Neural cell (in vitro differentiated cells): ENCODE results near the gene KCNE1.
"Not testable (repeated sequence)": the region's sequence is repeated elsewhere in the genome, so short reads cannot be mapped to it uniquely, and the experiment has no call there.

Experiments used
- CTCF ChIP-seq: fragments of 450-650 bp; IDR thresholded peaks from 2 replicates; pipeline ENCODE4 v1.5.1; 2014; ENCODE audit warnings: antibody characterized with exemption, mild to moderate bottlenecking, moderate library complexity; ENCODE audit not compliant: poor library complexity, severe bottlenecking
- EP300 ChIP-seq: fragments of 450-650 bp; conservative IDR thresholded peaks from 2 replicates; pipeline ENCODE4 v1.6.1; 2014; ENCODE audit warnings: antibody characterized with exemption, mild to moderate bottlenecking, moderate library complexity; ENCODE audit not compliant: poor library complexity, severe bottlenecking
- EZH2 ChIP-seq: fragments of 200-600, 300-800 bp; shearing (Covaris generic), sonication (generic); IDR thresholded peaks from 2 replicates; pipeline ENCODE4 v1.6.1; 2014; ENCODE audit warnings: antibody characterized with exemption, low read length, borderline replicate concordance, mild to moderate bottlenecking; ENCODE audit not compliant: insufficient read depth, poor library complexity, severe bottlenecking
- MXI1 ChIP-seq: fragments of 450-650 bp; conservative IDR thresholded peaks from 2 replicates; pipeline ENCODE4 v1.6.1; 2014; ENCODE audit warnings: antibody characterized with exemption, mild to moderate bottlenecking; ENCODE audit not compliant: poor library complexity, severe bottlenecking
- POLR2AphosphoS5 ChIP-seq: IDR thresholded peaks from 2 replicates; pipeline ENCODE4 v1.6.1; 2012
- RAD21 ChIP-seq: fragments of 450-650 bp; conservative IDR thresholded peaks from 2 replicates; pipeline ENCODE4 v1.6.1; 2014; ENCODE audit warnings: antibody characterized with exemption, mild to moderate bottlenecking, moderate library complexity
- REST ChIP-seq: IDR thresholded peaks from 2 replicates; pipeline ENCODE4 v1.6.1; 2012; ENCODE audit warnings: borderline replicate concordance
- SMC3 ChIP-seq: fragments of 450-650 bp; conservative IDR thresholded peaks from 2 replicates; pipeline ENCODE4 v1.6.1; 2014; ENCODE audit warnings: antibody characterized with exemption, mild to moderate bottlenecking, moderate library complexity; ENCODE audit not compliant: poor library complexity
- TAF1 ChIP-seq: IDR thresholded peaks from 2 replicates; pipeline ENCODE4 v1.6.1; 2012; ENCODE audit warnings: low read depth

GRCh38 chr21:34455628-34456027 is 56.4 kb downstream of the KCNE1 start:
- not testable (repeated sequence) for TF ChIP-seq REST, EZH2, CTCF, POLR2AphosphoS5, RAD21, EP300, MXI1, TAF1, SMC3
